Measurements from ENCODE around the gene KCNK5. TPM values are rescaled to one million over a fixed set of nuclear protein-coding genes. Genes with fewer than 3 reads are reported as not detected.
A peak's percentile ranks its signal among the peaks of the same experiment; 100 is the strongest.

Gene KCNK5
- total RNA-seq, 4 donors from 2014 or later, result 10.0 to 110 (median 49.7) TPM

DNA sequence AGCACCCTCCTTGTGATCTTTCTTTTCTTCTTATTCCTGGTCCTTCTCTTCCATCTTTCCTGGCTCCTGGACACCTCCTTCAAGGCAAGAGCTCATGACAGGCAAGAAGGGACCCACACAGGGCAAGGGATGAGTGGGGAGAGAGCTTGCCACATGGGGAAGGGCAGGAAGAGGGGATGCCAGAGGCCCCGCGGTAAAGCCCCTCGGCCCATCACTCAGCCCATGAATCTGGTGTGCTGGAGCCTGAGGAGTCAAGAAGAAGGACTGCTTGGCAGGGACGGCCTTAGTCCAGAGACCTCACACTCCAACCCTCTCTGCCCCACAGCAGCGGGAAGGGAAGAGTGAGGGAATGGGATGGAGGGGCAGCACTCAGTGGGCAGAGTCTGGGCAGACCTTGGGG is 62.0 kb downstream of the KCNK5 start:
- TF ChIP-seq POLR2A (IDR thresholded peaks at IDR 0.05), result no peak
- TF ChIP-seq, protein P1, sequence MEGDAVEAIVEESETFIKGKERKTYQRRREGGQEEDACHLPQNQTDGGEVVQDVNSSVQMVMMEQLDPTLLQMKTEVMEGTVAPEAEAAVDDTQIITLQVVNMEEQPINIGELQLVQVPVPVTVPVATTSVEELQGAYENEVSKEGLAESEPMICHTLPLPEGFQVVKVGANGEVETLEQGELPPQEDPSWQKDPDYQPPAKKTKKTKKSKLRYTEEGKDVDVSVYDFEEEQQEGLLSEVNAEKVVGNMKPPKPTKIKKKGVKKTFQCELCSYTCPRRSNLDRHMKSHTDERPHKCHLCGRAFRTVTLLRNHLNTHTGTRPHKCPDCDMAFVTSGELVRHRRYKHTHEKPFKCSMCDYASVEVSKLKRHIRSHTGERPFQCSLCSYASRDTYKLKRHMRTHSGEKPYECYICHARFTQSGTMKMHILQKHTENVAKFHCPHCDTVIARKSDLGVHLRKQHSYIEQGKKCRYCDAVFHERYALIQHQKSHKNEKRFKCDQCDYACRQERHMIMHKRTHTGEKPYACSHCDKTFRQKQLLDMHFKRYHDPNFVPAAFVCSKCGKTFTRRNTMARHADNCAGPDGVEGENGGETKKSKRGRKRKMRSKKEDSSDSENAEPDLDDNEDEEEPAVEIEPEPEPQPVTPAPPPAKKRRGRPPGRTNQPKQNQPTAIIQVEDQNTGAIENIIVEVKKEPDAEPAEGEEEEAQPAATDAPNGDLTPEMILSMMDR (IDR thresholded peaks at IDR 0.05), result no peak
- DNase-seq (ENCODE audit: low spot score in 2 of 2), result peak in 1 of 2 donors; percentile 57
- no peak overlapping the region for H3K4me3 ChIP-seq (ENCODE audit: low read depth, poor library complexity, severe bottlenecking)
- WGBS, 2 donors, result 90 to 98% methylated on average over 4 to 5 of the region's 5 CpGs
- intact Hi-C loops (cut with DNase I; ENCODE audit: low total_unique reads), result loop anchor here (5.0 kb wide), 1 partner anchor 135 kb away; no protein-coding TSS in a partner anchor

DNA sequence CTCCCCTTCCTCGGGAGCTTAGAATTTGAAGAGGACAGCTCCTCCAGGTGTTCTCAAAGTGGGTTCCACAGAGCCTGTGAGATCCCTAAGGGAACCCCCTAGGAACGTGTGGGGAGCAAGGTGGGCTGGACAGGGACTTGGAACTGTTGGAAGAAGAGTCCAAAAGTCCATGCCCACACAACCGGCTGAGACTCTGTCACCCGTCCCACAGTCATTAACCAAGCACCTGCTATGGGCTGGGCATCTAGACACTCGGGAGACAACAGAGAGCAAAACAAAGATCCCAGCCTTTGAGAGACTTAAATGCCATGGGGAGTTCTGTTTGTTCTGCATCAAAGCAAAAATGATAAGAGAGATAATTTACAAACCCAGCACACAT is 62.4 kb downstream of the KCNK5 start:
- intact Hi-C loops (cut with DNase I; ENCODE audit: low total_unique reads), result loop anchor here (5.0 kb wide), 1 partner anchor 135 kb away; no protein-coding TSS in a partner anchor
- DNase-seq (ENCODE audit: low spot score in 2 of 2), result peak in 1 of 2 donors; percentile 29
- WGBS, 2 donors, result 57 to 70% methylated on average over 5 of the region's 5 CpGs
- H3K4me3 ChIP-seq (ENCODE audit: low read depth, poor library complexity, severe bottlenecking), result no peak overlapping the region
- TF ChIP-seq, protein P1 (IDR thresholded peaks at IDR 0.05), result no peak
- TF ChIP-seq POLR2A (IDR thresholded peaks at IDR 0.05), result no peak

DNA sequence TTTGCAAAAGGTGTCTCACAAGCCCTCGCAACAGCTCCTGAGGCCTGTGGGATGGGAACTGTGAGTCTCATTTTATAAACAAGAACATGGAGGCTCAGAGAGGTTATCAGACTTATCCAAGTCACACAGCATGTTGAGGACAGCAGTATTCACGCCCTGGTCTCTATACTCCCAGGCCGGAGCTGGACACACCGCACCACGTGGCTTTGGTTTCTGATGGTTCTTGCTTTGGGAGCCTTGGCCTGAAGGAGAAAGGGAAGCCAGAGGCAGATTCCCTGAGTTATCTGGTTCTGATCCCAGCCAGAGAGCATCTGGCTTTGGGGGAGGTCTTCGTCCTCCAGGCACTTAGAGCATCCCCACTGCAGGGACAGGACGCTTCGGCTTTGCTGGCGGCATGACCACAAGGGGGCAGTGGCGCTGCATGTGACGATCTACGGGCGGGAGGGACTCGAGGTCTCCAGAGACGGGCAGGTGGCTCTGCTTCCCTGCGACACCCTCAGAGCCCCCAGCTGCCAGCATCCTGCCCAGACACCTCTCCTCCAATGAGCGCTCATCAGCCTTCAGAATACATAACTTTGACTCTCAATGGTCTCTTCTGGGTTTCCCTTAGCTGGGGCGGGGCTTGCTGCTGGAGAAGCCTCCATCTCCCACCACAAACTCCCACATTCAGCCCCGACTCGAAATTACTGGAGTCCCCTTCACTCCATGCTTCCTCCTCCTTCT is 62.9 kb downstream of the KCNK5 start:
- WGBS, 2 donors, result 28 to 30% methylated on average over 20 of the region's 20 CpGs

DNA sequence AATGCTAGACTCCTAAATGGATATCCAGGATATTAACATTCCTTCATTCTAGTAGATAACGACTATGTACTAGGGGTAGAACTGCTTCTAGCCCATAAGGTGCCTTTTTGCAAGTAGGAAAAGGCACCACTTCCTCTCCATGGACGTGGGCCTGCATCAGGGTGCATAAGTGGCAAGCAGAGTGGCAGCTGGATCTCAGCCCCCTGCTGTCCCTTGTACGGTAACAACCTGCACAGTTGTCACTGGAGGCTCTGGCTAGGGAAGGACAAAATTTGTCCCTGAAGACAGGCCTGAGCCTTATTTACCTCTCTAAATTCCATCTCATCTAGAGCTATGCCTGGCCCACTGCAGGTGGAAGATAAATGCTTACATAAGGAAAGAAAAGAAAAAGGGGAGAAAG is 71.8 kb downstream of the KCNK5 start:
- no peak overlapping the region for H3K4me3 ChIP-seq (ENCODE audit: low read depth, poor library complexity, severe bottlenecking)
- TF ChIP-seq POLR2A (IDR thresholded peaks at IDR 0.05), result no peak
- TF ChIP-seq, protein P1 (IDR thresholded peaks at IDR 0.05), result no peak
- intact Hi-C loops (cut with DNase I; ENCODE audit: low total_unique reads), result no loop called here
- WGBS, 2 donors, result 54 to 58% methylated on average over 3 of the region's 3 CpGs
- no peak for DNase-seq (ENCODE audit: low spot score in 2 of 2)

More for the DNA sequence above, 62.9 kb downstream of the KCNK5 start:
- H3K4me3 ChIP-seq (ENCODE audit: low read depth, poor library complexity, severe bottlenecking), result no peak overlapping the region
- intact Hi-C loops (cut with DNase I; ENCODE audit: low total_unique reads), result loop anchor here (5.0 kb wide), 1 partner anchor 136 kb away; no protein-coding TSS in a partner anchor
- peak; percentile 54 to 93 for DNase-seq (ENCODE audit: low spot score in 2 of 2)
- TF ChIP-seq POLR2A (IDR thresholded peaks at IDR 0.05), result no peak
- TF ChIP-seq, protein P1 (IDR thresholded peaks at IDR 0.05), result peak in 1 of 3 donors; percentile 77

DNA sequence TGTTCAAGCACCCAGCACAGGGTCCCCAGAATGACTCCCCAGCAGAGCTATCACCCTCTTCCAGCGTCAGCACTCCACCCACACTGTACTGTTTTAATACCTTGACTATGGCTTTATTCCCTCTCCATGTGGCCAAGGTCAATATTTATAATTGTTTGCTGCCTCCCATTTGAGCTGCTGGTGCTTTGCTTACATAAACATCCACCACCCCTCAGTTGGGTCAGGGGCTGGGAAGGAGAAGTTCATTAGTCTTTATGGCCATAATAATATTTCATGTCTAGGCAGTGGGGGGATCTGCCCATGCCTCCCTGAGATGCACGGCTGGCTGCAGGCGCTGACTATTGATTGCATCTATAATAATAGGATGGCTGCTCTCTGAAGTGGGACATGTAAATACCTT is 72.5 kb downstream of the KCNK5 start:
- WGBS, 2 donors, result 73 to 90% methylated on average over 3 of the region's 3 CpGs
- no peak for DNase-seq (ENCODE audit: low spot score in 2 of 2)
- TF ChIP-seq, protein P1 (IDR thresholded peaks at IDR 0.05), result no peak
- no peak for TF ChIP-seq POLR2A (IDR thresholded peaks at IDR 0.05)
- intact Hi-C loops (cut with DNase I; ENCODE audit: low total_unique reads), result no loop called here
- H3K4me3 ChIP-seq (ENCODE audit: low read depth, poor library complexity, severe bottlenecking), result no peak overlapping the region
